Heart right ventricle (tissue), 16 donors: ENCODE results near the gene SLC25A21. TPM values are rescaled to one million over a fixed set of nuclear protein-coding genes. Genes with fewer than 3 reads are reported as not detected.
"Not testable (repeated sequence)": the region's sequence is repeated elsewhere in the genome, so short reads cannot be mapped to it uniquely, and the experiment has no call there.

Experiments used
- ATAC-seq, 8 donors: fragments of 200-7000 bp; cut with Tn5 transposase; one replicate each; pipeline ENCODE4 v1.9.1; 2020; ENCODE audit warnings: mild to moderate bottlenecking in 8 of 8, moderate library complexity in 8 of 8, moderate number of reproducible peaks in 1 of 8
- DNase-seq, 2 donors: peaks; one replicate each; pipeline ENCODE4 v3.0.0-alpha.2; 2020
- H3K27ac ChIP-seq, 10 donors: fragments of 200-600 bp; sonication (generic) in 2 of 10; one replicate each; pipeline versions ENCODE4 v1.5.0 to v1.8.0; 2020 to 2022; ENCODE audit warnings: mild to moderate bottlenecking in 3 of 10
- H3K27me3 ChIP-seq, 7 donors: fragments of 200-600 bp; one replicate each; pipeline ENCODE4 v1.8.0; 2021 to 2022; ENCODE audit warnings: mild to moderate bottlenecking in 2 of 7
- H3K36me3 ChIP-seq, 9 donors: fragments of 200-600 bp; sonication (generic) in 1 of 9; one replicate each; pipeline versions ENCODE4 v1.5.0 to v1.8.0; 2020 to 2022; ENCODE audit warnings: mild to moderate bottlenecking in 2 of 9
- H3K4me1 ChIP-seq, 9 donors: fragments of 200-600 bp; sonication (generic) in 1 of 9; one replicate each; pipeline versions ENCODE4 v1.5.0 to v1.8.0; 2020 to 2022; ENCODE audit warnings: mild to moderate bottlenecking in 4 of 9
- H3K4me3 ChIP-seq, 10 donors: fragments of 200-600 bp; sonication (generic) in 2 of 10; one replicate each; pipeline versions ENCODE4 v1.5.0 to v1.8.0; 2020 to 2022; ENCODE audit warnings: mild to moderate bottlenecking in 7 of 10, moderate library complexity in 2 of 10
- H3K9me3 ChIP-seq, 11 donors: fragments of 200-600 bp in 10 of 11; sonication (generic) in 2 of 11; one replicate each; pipeline versions ENCODE4 v1.5.0 to v1.8.0; 2013 to 2022; ENCODE audit warnings: mild to moderate bottlenecking in 2 of 11, control low read depth in 1 of 11, moderate library complexity in 1 of 11
- WGBS, 2 donors: extraction: QIAGEN DNeasy Blood & Tissue Kit; methylation state at CpG; one replicate each; pipeline ENCODE4 v1.1.7; 2013; ENCODE audit warnings: inconsistent platforms in 1 of 2; 5-methylcytosine and 5-hydroxymethylcytosine counted together
- intact Hi-C, 10 donors: fragments of 100-400 bp; cut with DNase I; formaldehyde crosslinking; loops; one replicate each; pipeline versions ENCODE4 v1.11.1 to v1.14.2; 2022
- polyA plus RNA-seq, 2 donors: library from polyadenylated mRNA; stranded (reverse); fragments of 200-250 nt; gene quantifications; one replicate each; pipeline ENCODE4 v1.2.3, GENCODE V29; 2013
- total RNA-seq, 10 donors: library from RNA; stranded (reverse); fragmentation: NEBNext Ultra II Directional in 3 of 10; extraction: Animal tissue kit (Norgen Biotek cat#: 25700) in 3 of 10; gene quantifications; one replicate each; pipeline versions ENCODE4 v1.2.1 to v1.2.4, GENCODE V29; 2021 to 2023
- TF ChIP-seq, protein P1 (sequence below), 9 donors: fragments of 200-600 bp; sonication (generic) in 2 of 9; IDR thresholded peaks; one replicate each; pipeline versions ENCODE4 v1.5.0 to v1.8.0; 2021 to 2022; ENCODE audit warnings: antibody characterized with exemption in 9 of 9, mild to moderate bottlenecking in 5 of 9, moderate library complexity in 1 of 9
- donor health status: Arrhythmogenic right ventricular cardiomyopathy.
- donor health status: ischemic (EF 13 %, LVEDD 7.1; RV severe dilation, severe dysfunction).
- donor health status: healthy with polysubstance abuse.
- donor health status: DM: no; HTN: yes; CAD: no.
- donor health status: DM: no; HTN: no; CAD: no.
- donor health status: ischemic (EF 25% LVEDD 6.9; RV normal size, moderate dysfunction).
- donor health status: ischemic (EF 25% LVEDD 5.7; RV mildly dilated, moderate dysfunction).
- donor health status: healthy.
- donor health status: DM: yes; HTN: yes; CAD: no.
- donor health status: Ischemic cardiomyopathy.
- donor health status: ischemic (EF 35%, LVEDD 5.7; RV mildly dilated, moderate dysfunction).
- donor health status: nonischemic (EF 11% LVEDD 7.7; RV severe dilation, severe dysfunction).
- donor health status: DM: yes; HTN: yes; CAD: no.
- donor health status: PGD.
- donor health status: ischemic (EF 29% LVEDD 5.4; RV normal size, mild dysfunction).
- donor health status: nonischemic (EF 23%, LVEDD 6.1; RV moderate dilation, normal function).

SLC25A21 gene
- total and polyA plus RNA-seq, 12 donors, result 0.08 to 1.3 (median 0.34) TPM

DNA sequence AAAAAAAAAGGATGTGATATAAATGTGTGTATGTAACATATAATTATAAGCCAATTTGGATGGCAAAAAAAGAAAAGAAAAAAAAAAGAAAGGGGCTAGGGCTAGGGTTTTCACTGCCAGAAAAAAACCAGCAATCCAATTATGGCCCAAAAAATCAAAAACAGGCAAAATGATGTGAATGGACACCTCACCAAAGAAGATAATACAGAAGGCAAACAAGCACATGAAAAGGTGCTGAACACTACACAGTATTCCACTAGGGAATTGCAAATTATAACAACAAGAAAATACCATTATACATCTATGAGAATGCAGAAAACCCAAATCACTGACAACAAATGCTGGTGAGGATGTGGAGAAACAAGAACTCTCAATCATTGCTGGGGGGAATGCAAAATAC is 13.3 kb upstream of the SLC25A21 start:
- H3K9me3 ChIP-seq, result peaks cover 0 to 11% (median 0%) of the 10 kb centered on the region in 11 donors
- H3K4me1 ChIP-seq, result no peaks in the 10 kb centered on the region
- no peak for ATAC-seq
- TF ChIP-seq, protein P1, sequence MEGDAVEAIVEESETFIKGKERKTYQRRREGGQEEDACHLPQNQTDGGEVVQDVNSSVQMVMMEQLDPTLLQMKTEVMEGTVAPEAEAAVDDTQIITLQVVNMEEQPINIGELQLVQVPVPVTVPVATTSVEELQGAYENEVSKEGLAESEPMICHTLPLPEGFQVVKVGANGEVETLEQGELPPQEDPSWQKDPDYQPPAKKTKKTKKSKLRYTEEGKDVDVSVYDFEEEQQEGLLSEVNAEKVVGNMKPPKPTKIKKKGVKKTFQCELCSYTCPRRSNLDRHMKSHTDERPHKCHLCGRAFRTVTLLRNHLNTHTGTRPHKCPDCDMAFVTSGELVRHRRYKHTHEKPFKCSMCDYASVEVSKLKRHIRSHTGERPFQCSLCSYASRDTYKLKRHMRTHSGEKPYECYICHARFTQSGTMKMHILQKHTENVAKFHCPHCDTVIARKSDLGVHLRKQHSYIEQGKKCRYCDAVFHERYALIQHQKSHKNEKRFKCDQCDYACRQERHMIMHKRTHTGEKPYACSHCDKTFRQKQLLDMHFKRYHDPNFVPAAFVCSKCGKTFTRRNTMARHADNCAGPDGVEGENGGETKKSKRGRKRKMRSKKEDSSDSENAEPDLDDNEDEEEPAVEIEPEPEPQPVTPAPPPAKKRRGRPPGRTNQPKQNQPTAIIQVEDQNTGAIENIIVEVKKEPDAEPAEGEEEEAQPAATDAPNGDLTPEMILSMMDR (IDR thresholded peaks at IDR 0.05), result no peak
- intact Hi-C loops, result no loop called here
- H3K27ac ChIP-seq, result no peak overlapping the region
- H3K27me3 ChIP-seq, result peaks cover 0 to 9% (median 0%) of the 10 kb centered on the region in 7 donors
- DNase-seq, result no peak
- no peaks in the 10 kb centered on the region for H3K36me3 ChIP-seq
- no peak overlapping the region for H3K4me3 ChIP-seq

- intact Hi-C loops, H3K36me3 ChIP-seq, H3K27ac ChIP-seq, H3K9me3 ChIP-seq, H3K4me3 ChIP-seq, H3K27me3 ChIP-seq, H3K4me1 ChIP-seq, ATAC-seq, DNase-seq: not testable (repeated sequence)
- 83 to 88% methylated on average over 8 of the region's 8 CpGs for WGBS, 2 donors
These were observed 12.1 kb upstream of the SLC25A21 start for GRCh38 chr14:37184520-37184919.

DNA sequence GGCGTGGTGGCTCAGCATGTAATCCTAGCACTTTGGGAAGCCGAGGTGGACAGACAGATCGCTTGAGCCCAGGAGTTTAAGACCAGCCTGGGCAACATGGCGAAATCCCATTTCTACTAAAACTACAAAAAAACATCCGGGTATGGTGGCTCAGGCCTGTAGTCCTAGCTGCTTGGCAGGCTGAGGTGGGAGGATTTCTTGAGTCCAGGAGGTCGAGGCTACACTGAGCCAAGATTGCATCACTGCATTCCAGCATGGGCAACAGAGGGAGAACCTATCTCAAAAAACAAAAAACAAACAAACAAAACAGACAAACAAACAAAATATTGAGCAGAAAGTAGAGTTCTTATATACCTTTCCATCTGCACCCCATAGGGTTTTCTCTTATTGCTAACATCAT is 9.0 kb upstream of the SLC25A21 start:
- no peak overlapping the region for H3K4me3 ChIP-seq
- intact Hi-C loops, result no loop called here
- H3K4me1 ChIP-seq, result no peaks in the 10 kb centered on the region
- no peaks in the 10 kb centered on the region for H3K9me3 ChIP-seq
- no peak for DNase-seq
- TF ChIP-seq, protein P1 (IDR thresholded peaks at IDR 0.05), result no peak
- peaks cover 0 to 7% (median 0%) of the 10 kb centered on the region in 7 donors for H3K27me3 ChIP-seq
- 82 to 83% methylated on average over 6 of the region's 6 CpGs for WGBS, 2 donors
- H3K27ac ChIP-seq, result no peak overlapping the region
- no peak for ATAC-seq
- H3K36me3 ChIP-seq, result no peaks in the 10 kb centered on the region

- 95 to 97% methylated on average over 7 of the region's 7 CpGs for WGBS, 2 donors
- H3K9me3 ChIP-seq, ATAC-seq, H3K4me3 ChIP-seq, H3K36me3 ChIP-seq, intact Hi-C loops, H3K27ac ChIP-seq, H3K4me1 ChIP-seq, H3K27me3 ChIP-seq, DNase-seq: not testable (repeated sequence)
These were observed 8.5 kb upstream of the SLC25A21 start for GRCh38 chr14:37180886-37181285.

- intact Hi-C loops, result no loop called here
- Histone ChIP-seq H3K27me3 (peaks cover 0 to 3% (median 0%) of the 10 kb centered on the region in 7 donors), H3K36me3 (no peaks in the 10 kb centered on the region), H3K9me3 (no peaks in the 10 kb centered on the region), H3K4me3 (no peak overlapping the region), H3K4me1 (peaks cover 0 to 2% (median 0%) of the 10 kb centered on the region in 9 donors), H3K27ac (no peak overlapping the region)
- TF ChIP-seq, protein P1 (IDR thresholded peaks at IDR 0.05), result no peak
- 83 to 85% methylated on average over 4 of the region's 4 CpGs for WGBS, 2 donors
- no peak for DNase-seq
- no peak for ATAC-seq
These were observed 7.6 kb upstream of the SLC25A21 start for GRCh38 chr14:37179896-37180502.
